Neural cell (in vitro differentiated cells): ENCODE results near the gene SIPA1L2. TPM values are rescaled to one million over a fixed set of nuclear protein-coding genes. Genes with fewer than 3 reads are reported as not detected.

Source experiments
- H2AFZ ChIP-seq: fragments of 200-600, 300-800 bp; sonication (generic), shearing (Covaris generic); 2 replicates; pipeline ENCODE4 v1.6.0; 2014; ENCODE audit warnings: low read depth, mild to moderate bottlenecking, antibody characterized with exemption, low read length, moderate library complexity
- H3F3A ChIP-seq: fragments of 200-600 bp; shearing (Covaris generic); 2 replicates; pipeline ENCODE4 v1.6.1; 2016; ENCODE audit warnings: mild to moderate bottlenecking, moderate library complexity, mixed read lengths, antibody characterized with exemption, low read length; ENCODE audit not compliant: insufficient read depth, poor library complexity, severe bottlenecking
- H3K27ac ChIP-seq: fragments of 200-600, 300-800 bp; sonication (generic), shearing (Covaris generic); 2 replicates; pipeline ENCODE4 v1.5.1; 2014; ENCODE audit warnings: mild to moderate bottlenecking, low read length, moderate library complexity
- H3K27me3 ChIP-seq: fragments of 300-800, 200-600 bp; sonication (generic), shearing (Covaris generic); 2 replicates; pipeline ENCODE4 v1.6.0; 2014; ENCODE audit warnings: mild to moderate bottlenecking, low read depth, low read length, moderate library complexity; ENCODE audit not compliant: insufficient read depth
- H3K36me3 ChIP-seq: fragments of 300-800, 200-600 bp; sonication (generic), shearing (Covaris generic); 2 replicates; pipeline ENCODE4 v1.5.1; 2014; ENCODE audit warnings: mild to moderate bottlenecking, antibody characterized with exemption, low read length, moderate library complexity; ENCODE audit not compliant: insufficient read depth
- H3K4me2 ChIP-seq: fragments of 300-800, 200-600 bp; sonication (generic), shearing (Covaris generic); 2 replicates; pipeline ENCODE4 v1.6.0; 2014; ENCODE audit warnings: mild to moderate bottlenecking, low read length
- H3K4me3 ChIP-seq: fragments of 300-800, 200-600 bp; sonication (generic), shearing (Covaris generic); 2 replicates; pipeline ENCODE4 v1.5.1; 2014; ENCODE audit warnings: mild to moderate bottlenecking, low read length, moderate library complexity
- H3K79me2 ChIP-seq: fragments of 200-600 bp; shearing (Covaris generic); replicated peaks from 2 replicates; pipeline ENCODE4 v1.6.0; 2014; ENCODE audit warnings: mild to moderate bottlenecking, low read length, moderate library complexity; ENCODE audit not compliant: insufficient read depth
- H3K9ac ChIP-seq: fragments of 300-800, 200-600 bp; sonication (generic), shearing (Covaris generic); 2 replicates; pipeline ENCODE4 v1.6.1; 2016; ENCODE audit warnings: mild to moderate bottlenecking, low read length, mixed read lengths
- H3K9me2 ChIP-seq: fragments of 200-600 bp; shearing (Covaris generic); 2 replicates; pipeline ENCODE4 v1.6.1; 2016; ENCODE audit warnings: mild to moderate bottlenecking, low read length, mixed read lengths; ENCODE audit not compliant: insufficient read depth
- H3K9me3 ChIP-seq: fragments of 200-600, 300-800 bp; sonication (generic), shearing (Covaris generic); 2 replicates; pipeline ENCODE4 v1.6.1; 2016; ENCODE audit warnings: mild to moderate bottlenecking, mixed run types, low read length, moderate library complexity, mixed read lengths
- H4K20me1 ChIP-seq: fragments of 200-600 bp; shearing (Covaris generic); 2 replicates; pipeline ENCODE4 v1.6.1; 2016; ENCODE audit warnings: mild to moderate bottlenecking, mixed run types; ENCODE audit not compliant: insufficient read depth
- EP300 ChIP-seq: fragments of 450-650 bp; conservative IDR thresholded peaks from 2 replicates; pipeline ENCODE4 v1.6.1; 2014; ENCODE audit warnings: antibody characterized with exemption, mild to moderate bottlenecking, moderate library complexity; ENCODE audit not compliant: poor library complexity, severe bottlenecking
- EZH2 ChIP-seq: fragments of 200-600, 300-800 bp; shearing (Covaris generic), sonication (generic); IDR thresholded peaks from 2 replicates; pipeline ENCODE4 v1.6.1; 2014; ENCODE audit warnings: antibody characterized with exemption, low read length, borderline replicate concordance, mild to moderate bottlenecking; ENCODE audit not compliant: insufficient read depth, poor library complexity, severe bottlenecking
- MXI1 ChIP-seq: fragments of 450-650 bp; conservative IDR thresholded peaks from 2 replicates; pipeline ENCODE4 v1.6.1; 2014; ENCODE audit warnings: antibody characterized with exemption, mild to moderate bottlenecking; ENCODE audit not compliant: poor library complexity, severe bottlenecking
- POLR2AphosphoS5 ChIP-seq: IDR thresholded peaks from 2 replicates; pipeline ENCODE4 v1.6.1; 2012
- RAD21 ChIP-seq: fragments of 450-650 bp; conservative IDR thresholded peaks from 2 replicates; pipeline ENCODE4 v1.6.1; 2014; ENCODE audit warnings: antibody characterized with exemption, mild to moderate bottlenecking, moderate library complexity
- SMC3 ChIP-seq: fragments of 450-650 bp; conservative IDR thresholded peaks from 2 replicates; pipeline ENCODE4 v1.6.1; 2014; ENCODE audit warnings: antibody characterized with exemption, mild to moderate bottlenecking, moderate library complexity; ENCODE audit not compliant: poor library complexity
- TAF1 ChIP-seq: IDR thresholded peaks from 2 replicates; pipeline ENCODE4 v1.6.1; 2012; ENCODE audit warnings: low read depth
- polyA plus RNA-seq: library from polyadenylated mRNA; depleted of rRNA; stranded (reverse); fragments of >200 nt; gene quantifications from 2 replicates; pipeline ENCODE4 v1.2.3, GENCODE V29; 2014
- TF ChIP-seq, protein P1 (sequence below): fragments of 450-650 bp; IDR thresholded peaks from 2 replicates; pipeline ENCODE4 v1.5.1; 2014; ENCODE audit warnings: antibody characterized with exemption, mild to moderate bottlenecking, moderate library complexity; ENCODE audit not compliant: poor library complexity, severe bottlenecking
- TF ChIP-seq, protein P2 (sequence below): IDR thresholded peaks from 2 replicates; pipeline ENCODE4 v1.6.1; 2012; ENCODE audit warnings: borderline replicate concordance

Gene SIPA1L2
- polyA plus RNA-seq, 1 donor from 2014 or later, result 5.6 TPM

DNA sequence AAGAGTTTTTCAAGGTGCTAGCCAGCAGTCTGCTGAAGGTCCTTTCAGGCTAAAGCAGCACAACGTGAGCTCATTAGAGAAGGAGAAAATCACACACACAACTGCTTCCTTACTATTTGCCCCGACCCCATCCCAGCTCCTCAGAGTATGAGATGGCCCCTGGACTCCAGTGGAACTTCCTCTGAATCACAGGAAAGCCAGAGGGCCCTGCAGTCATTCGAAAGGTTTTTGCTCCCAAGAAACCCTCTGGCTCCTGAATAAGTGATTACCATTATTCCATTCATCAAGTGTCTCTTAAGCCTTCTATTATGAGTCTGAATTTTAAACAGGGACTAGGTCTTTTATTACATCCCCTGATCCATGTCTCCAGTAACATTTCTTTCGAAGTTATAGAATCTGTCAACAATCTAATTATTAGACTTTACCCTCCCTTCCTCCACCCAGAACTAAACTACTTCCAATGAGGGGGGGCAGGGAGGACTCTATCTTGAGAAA lies 14.6 kb downstream of the SIPA1L2 start:
- H3K27me3 ChIP-seq, result no peaks in the 10 kb centered on the region
- H3K9me2 ChIP-seq, result no peaks in the 10 kb centered on the region
- H3K36me3 ChIP-seq, result no peaks in the 10 kb centered on the region
- H3K4me3 ChIP-seq, result no peak overlapping the region
- H3K27ac ChIP-seq, result no peak overlapping the region
- no peak overlapping the region for H2AFZ ChIP-seq
- H4K20me1 ChIP-seq, result no peaks in the 10 kb centered on the region
- TF ChIP-seq SMC3 (no peak), TAF1 (no peak)
- no peak overlapping the region for H3K4me2 ChIP-seq
- H3K9ac ChIP-seq, result no peak overlapping the region
- no peaks in the 10 kb centered on the region for H3F3A ChIP-seq
- H3K79me2 ChIP-seq, result peaks cover 20% of the 10 kb centered on the region
- no peaks in the 10 kb centered on the region for H3K9me3 ChIP-seq

DNA sequence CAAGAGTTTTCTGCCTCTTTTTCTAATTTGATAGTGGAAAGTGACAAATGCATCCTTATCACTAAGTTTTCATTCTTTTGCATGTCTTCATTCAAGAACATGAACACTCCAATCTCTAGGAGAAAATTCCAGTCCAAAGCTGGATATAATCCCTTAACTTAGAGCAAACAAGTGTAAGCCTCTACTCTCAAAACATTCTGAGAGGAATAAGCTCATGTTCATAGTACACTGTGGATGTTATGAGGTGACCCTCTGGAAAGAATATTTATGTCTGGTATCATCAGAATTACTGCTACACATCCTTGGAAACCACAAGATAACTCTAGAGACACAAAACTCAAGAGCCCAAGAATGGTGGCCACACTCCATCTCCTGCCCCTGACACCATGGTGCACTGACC lies 15.1 kb downstream of the SIPA1L2 start:
- Histone ChIP-seq H3K79me2 (peaks cover 20% of the 10 kb centered on the region), H3K4me2 (no peak overlapping the region), H4K20me1 (no peaks in the 10 kb centered on the region), H3K9ac (no peak overlapping the region), H3K9me3 (no peaks in the 10 kb centered on the region), H3K36me3 (no peaks in the 10 kb centered on the region), H3K27me3 (no peaks in the 10 kb centered on the region), H3K4me3 (no peak overlapping the region), H3F3A (no peaks in the 10 kb centered on the region), H3K9me2 (no peaks in the 10 kb centered on the region), H2AFZ (no peak overlapping the region), H3K27ac (no peak overlapping the region)
- TF ChIP-seq, protein P1, sequence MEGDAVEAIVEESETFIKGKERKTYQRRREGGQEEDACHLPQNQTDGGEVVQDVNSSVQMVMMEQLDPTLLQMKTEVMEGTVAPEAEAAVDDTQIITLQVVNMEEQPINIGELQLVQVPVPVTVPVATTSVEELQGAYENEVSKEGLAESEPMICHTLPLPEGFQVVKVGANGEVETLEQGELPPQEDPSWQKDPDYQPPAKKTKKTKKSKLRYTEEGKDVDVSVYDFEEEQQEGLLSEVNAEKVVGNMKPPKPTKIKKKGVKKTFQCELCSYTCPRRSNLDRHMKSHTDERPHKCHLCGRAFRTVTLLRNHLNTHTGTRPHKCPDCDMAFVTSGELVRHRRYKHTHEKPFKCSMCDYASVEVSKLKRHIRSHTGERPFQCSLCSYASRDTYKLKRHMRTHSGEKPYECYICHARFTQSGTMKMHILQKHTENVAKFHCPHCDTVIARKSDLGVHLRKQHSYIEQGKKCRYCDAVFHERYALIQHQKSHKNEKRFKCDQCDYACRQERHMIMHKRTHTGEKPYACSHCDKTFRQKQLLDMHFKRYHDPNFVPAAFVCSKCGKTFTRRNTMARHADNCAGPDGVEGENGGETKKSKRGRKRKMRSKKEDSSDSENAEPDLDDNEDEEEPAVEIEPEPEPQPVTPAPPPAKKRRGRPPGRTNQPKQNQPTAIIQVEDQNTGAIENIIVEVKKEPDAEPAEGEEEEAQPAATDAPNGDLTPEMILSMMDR, result no peak
- no peak for TF ChIP-seq EP300
- TF ChIP-seq RAD21, result no peak
- no peak for TF ChIP-seq MXI1
- TF ChIP-seq, protein P2, sequence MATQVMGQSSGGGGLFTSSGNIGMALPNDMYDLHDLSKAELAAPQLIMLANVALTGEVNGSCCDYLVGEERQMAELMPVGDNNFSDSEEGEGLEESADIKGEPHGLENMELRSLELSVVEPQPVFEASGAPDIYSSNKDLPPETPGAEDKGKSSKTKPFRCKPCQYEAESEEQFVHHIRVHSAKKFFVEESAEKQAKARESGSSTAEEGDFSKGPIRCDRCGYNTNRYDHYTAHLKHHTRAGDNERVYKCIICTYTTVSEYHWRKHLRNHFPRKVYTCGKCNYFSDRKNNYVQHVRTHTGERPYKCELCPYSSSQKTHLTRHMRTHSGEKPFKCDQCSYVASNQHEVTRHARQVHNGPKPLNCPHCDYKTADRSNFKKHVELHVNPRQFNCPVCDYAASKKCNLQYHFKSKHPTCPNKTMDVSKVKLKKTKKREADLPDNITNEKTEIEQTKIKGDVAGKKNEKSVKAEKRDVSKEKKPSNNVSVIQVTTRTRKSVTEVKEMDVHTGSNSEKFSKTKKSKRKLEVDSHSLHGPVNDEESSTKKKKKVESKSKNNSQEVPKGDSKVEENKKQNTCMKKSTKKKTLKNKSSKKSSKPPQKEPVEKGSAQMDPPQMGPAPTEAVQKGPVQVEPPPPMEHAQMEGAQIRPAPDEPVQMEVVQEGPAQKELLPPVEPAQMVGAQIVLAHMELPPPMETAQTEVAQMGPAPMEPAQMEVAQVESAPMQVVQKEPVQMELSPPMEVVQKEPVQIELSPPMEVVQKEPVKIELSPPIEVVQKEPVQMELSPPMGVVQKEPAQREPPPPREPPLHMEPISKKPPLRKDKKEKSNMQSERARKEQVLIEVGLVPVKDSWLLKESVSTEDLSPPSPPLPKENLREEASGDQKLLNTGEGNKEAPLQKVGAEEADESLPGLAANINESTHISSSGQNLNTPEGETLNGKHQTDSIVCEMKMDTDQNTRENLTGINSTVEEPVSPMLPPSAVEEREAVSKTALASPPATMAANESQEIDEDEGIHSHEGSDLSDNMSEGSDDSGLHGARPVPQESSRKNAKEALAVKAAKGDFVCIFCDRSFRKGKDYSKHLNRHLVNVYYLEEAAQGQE, result no peak
- TF ChIP-seq SMC3, result no peak
- TF ChIP-seq TAF1, result no peak
- no peak for TF ChIP-seq EZH2
- no peak for TF ChIP-seq POLR2AphosphoS5
